ENCODE measurements around the gene ING5.
"Not testable (repeated sequence)": the region's sequence is repeated elsewhere in the genome, so short reads cannot be mapped to it uniquely, and the experiment has no call there.

Gene ING5

DNA sequence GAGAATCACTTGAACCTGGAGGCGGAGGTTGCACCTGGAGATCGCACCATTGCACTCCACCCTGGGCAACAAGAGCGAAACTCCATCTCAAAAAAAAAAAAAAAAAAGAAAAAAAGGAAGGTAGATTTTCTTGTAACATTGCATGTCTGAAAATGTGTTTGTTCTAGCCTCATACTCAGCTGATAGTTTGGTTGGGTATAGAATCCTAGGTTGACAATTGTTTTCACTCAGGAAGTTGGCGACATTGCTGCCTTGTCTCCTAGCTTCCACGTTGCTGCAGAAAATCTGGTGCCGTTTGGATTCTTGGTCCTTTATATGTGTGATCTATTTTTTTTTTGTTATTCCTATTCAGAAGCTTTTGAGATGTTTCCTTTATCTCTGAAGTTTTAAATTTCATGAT is 4.7 kb downstream of the ING5 start:
- DNase-seq (ENCODE audit: low spot score), result no peak

DNA sequence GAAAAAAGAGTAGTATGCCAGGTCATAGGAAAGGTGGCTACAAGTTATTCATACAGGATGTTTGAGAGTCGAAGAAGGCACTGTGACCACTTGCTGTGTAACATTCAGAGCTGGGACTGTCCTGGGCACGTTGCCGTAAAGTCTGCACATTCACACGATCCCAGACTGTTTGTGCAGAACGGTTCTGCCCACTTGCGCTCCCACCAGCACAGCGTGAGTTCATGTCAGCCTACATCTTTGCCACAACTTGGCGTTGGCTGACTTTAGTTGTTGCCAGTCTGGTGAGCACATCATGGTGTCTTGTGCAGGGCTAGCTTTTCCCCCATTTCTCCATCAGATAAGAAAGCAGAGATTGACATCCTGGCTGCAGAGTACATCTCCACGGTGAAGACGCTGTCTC is 7.0 kb downstream of the ING5 start:
- no peak for DNase-seq (ENCODE audit: low spot score)

DNA sequence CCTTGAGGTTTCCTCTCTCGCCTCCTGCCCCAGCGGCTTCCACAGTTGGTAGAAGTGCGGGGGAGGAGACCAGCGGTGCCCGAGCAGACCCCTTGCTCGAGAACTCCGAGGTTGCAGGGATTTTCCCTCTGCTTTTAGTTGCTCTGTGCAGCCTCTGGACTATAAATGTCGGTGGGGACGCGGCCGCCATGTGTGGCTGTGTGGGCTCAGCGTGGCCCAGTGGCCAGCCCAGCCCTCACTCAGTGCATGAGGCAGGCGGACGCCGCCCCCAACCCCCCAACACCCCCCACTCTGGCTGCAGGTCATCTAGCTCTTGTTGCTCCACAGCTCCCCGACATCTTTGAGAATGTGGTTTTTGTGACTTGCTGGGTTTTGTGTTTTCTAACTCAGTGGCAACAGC is 17.3 kb downstream of the ING5 start:
- no peak for DNase-seq (ENCODE audit: low spot score)

DNA sequence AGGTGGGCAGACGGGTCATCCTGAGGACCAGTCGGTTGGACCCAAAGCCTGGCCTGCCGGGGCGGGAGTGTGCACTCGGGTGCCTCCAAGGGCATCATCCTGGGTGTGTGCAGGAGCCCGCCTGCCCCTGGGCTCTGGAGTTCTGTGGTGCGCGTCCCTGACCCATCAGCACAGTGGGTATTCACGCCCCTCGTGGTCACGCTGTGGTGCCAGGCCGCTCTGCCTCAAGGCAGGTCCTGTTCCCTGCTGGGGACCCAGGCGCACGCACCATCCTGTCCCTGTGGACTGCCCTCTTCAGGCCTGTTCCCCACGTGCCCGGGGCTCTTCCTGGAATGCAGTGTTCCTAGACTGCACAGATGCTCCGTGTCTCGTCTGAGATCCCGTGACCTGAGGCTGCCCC is 18.3 kb downstream of the ING5 start:
- peak; percentile 6 for DNase-seq (ENCODE audit: low spot score)

DNA sequence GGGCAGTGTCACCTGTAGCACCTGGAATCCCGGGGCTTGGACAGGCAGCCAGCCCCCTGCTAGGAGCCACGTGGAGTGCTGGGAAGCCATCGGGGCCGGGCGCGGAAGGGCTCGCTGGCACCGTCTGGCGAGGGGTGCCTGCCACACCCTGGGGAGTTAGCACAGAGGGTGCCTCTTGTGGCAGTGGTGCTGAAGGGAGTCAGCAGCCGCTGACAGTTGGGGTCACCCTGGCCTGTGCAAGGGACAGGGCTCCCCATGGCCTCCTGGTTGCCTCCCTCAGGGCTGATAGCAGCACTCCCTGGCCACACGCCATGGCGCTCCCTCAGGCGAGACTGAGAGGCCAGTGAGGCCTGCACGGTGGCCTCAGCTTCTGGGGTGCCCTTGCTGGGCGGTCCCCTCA is 18.7 kb downstream of the ING5 start:
- peak; percentile 11 for DNase-seq (ENCODE audit: low spot score)

DNA sequence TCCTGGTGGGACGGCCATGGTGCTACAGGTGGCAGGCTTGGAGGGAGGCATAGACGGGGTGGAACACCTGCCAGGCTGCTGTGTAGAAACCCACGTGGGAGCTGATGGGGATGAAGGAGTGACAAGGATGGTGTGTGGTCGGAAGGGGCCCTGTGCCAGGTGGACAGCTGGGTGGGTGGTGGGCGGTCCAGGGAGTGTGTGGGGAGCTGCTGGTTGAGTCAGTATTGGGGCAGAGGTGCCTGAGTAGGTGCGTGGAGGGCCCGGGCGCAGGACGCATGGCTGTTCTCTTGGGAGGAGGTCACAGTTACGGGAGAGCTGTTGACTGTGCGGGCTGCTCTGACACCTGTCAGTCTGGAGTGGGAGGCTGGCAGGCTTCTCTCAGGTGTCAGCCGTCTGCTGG is 20.0 kb downstream of the ING5 start:
- peak; percentile 7 for DNase-seq (ENCODE audit: low spot score)

DNA sequence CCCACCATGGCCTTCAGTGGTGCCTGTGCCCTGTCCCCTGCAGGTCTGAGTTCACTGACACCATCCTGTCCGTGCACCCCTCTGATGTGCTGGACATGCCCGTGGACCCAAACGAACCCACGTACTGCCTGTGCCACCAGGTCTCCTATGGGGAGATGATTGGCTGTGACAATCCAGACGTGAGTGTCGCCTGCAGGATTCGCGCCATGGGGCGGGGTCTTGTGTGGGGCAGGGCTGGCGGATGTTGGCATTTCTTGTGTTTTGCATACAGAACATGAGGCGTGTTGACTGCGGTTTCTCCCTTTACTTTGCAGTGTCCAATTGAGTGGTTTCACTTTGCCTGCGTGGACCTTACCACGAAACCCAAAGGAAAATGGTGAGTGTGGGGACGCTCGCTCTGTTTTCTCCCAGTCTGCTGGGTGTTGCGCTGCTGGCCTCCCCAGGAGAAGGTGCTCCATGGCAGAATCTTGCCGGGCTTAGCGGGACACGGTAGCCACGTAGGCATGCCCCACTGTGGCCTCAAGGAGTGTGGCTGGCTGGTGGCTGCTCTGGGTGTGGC is 21.1 kb downstream of the ING5 start:
- peak; percentile 5 for DNase-seq (ENCODE audit: low spot score)

DNA sequence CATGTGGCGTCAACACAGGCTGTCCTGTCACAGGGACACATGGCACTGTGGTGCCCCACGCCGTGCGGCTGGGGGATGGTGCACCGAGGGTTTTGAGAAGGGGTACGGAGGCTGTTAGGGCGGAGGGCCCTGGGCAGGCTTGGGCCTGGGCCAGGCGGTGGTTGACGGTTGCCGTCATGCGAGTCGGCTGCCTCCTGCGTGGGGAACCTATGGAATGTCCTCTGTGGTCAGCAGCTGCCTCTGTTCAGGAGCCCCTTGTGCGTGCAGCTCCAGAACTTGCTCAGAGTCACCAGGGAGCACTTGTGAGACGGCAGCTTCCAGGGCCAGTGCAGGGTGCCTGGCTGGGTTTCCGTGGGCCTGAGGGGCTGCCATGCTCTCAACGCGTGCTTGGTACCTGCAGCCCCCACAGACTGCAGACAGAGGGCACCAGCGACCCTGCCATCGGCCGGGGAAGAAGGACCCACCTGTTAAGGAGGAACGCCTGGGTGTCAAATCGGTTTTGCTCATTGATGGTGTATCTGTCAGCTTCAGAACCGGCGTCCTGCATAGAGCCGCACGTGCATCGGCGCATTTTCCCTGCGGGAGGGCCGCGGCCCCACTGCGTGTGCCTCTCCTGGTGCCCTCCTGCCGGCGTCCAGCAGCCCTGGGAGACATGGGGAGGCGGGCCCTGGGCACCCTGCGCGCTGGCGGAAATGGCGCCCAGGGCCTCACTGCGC is 22.6 kb downstream of the ING5 start:
- peak; percentile 84 for DNase-seq (ENCODE audit: low spot score)

DNA sequence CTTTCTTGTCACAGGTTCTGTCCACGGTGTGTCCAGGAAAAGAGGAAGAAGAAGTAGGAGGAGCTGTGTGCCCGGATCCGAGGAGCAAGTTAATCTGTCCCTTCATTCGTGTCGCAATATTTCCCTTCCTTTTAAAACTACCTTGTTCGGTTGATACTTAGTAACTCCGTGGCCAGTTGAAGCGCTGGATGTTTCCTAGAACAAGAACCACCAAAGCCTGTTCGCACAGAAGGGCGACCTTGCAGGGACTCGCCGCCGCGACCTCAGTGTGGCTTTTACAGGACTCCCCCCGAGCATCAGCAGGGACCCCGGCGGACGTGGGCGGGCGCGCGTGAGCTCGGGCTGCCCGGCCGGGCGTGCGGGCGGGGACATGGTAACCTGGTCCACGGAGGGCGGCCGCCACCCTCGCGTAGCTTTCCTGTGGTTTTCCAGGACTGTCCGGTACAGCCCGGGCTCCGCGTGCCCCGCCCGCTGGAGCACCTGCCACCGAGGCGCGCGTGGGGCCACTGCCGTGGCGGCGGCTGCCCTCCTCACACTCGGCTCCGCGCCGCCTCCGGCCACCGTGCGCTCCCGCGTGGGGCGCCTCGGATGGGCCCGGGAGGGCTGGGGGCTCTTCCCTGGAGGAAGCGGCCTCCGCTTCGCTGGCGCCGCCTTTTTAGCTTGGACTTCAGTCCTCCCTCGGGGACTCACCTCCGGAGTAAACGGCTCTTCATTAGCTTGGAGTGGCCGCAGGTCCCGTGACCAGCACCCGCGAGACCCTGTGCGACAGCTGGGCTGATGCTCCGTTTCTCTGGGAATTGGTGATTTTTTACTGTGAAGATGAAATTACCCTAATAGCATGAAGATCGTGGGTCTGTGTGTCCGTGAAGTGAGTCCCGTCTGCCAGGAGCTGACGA is 23.4 kb downstream of the ING5 start:
- peak; percentile 23 for DNase-seq (ENCODE audit: low spot score)

DNA sequence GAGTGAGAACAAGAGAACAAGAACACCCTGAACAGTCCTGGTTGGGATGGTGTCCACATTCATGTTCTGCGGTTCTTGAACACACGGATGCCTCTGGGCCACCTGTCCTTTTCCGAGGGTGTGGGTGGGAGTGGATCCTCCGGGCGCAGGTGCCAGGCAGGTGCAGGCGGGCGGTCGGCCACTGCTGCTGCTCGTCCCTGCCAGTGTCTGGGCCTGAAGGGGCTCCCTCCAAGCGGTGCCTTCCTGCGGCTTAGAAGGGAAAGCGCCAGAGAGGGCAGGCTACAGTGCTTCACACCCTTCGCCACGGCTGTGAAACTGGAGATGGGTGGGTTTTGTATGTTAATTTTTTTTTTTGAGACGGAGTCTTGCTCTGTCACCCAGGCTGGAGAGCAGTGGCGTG is 24.6 kb downstream of the ING5 start:
- peak; percentile 6 for DNase-seq (ENCODE audit: low spot score)

DNA sequence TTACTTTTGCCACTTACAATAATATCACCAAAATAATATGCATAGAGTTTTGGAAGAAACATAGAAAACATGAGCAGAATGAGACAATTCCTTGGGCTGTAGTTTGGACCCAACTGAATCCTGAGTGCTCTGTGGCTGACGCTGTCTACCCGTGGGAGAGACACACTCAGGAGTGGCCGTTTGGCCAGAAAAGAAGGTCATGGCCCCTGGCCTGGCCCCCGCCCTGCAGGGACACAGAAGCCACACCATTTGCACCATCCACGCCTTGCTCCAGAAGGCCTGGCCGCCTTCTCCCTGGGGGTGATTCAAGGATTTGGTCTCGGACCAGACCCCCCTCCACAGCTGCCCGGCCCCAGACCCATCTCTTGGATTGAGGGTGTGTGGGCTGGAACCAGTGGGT is 26.2 kb downstream of the ING5 start:
- no peak for DNase-seq (ENCODE audit: low spot score)

DNA sequence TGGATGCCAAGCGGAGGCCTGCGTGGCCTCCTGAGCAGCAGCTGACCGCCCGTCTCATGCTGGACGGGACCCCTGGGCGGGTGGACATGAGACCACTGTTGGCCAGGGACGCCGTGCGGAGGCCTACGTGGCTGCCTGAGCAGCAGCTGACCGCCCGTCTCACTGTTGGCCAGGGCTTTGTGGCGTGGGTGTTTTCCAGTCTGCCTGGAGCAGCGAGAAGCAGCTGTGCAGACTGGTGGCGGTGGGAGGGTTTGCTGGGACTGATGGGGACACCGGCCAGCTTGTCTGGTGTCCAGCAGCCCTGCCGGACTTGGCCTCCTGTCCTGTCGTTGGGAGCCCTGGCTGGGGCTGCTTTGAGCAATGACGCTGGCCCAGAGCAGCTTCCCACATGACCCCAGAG is 26.8 kb downstream of the ING5 start:
- DNase-seq (ENCODE audit: low spot score), result no peak

DNA sequence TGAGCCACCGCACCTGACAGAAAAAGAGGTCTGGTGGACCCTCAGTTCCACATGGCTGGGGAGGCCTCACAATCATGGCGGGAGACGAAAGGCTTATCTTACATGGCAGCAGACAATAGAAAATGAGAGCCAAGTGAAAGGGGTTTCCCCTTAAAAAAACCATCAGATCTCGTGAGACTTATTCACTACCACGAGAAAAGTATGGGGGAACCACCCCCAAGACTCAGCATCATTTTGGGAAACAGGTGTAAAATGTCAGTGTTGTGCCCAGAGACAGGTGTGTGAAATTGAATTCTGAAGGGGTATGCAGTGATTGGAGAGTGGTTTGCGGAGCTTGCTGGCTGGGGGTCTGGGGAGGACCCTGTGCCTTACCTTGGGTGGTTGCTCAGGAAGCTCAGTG is 28.0 kb downstream of the ING5 start:
- no peak for DNase-seq (ENCODE audit: low spot score)

DNA sequence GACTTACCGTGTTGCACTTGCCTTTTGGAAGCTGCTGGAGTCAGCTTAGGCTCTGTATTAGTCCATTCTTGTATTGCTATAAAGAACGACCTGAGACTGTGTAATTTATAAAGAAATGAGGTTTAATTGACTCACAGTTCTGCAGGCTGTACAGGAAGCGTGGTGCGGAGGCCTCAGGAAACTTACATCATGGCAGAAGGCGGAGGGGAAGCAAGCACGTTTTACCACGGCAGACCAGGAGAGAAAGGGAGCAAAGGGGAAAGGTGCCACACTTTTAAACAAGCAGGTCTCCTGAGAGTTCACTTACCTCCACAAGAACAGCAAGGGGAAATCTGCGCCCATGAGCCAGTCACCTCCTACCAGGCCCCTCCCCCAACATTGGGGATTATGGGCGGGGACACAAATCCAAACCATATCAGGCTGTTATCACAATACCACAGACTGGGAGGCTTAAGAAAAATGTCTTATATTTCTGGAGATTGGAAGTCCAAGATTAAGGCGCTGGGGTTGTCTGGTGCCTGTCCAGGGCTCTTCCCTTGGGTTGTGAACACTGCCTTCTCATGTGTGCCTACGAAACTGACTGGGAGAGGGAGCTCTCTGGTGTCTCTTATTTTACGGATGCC is 28.9 kb downstream of the ING5 start:
- DNase-seq (ENCODE audit: low spot score), result no peak

DNA sequence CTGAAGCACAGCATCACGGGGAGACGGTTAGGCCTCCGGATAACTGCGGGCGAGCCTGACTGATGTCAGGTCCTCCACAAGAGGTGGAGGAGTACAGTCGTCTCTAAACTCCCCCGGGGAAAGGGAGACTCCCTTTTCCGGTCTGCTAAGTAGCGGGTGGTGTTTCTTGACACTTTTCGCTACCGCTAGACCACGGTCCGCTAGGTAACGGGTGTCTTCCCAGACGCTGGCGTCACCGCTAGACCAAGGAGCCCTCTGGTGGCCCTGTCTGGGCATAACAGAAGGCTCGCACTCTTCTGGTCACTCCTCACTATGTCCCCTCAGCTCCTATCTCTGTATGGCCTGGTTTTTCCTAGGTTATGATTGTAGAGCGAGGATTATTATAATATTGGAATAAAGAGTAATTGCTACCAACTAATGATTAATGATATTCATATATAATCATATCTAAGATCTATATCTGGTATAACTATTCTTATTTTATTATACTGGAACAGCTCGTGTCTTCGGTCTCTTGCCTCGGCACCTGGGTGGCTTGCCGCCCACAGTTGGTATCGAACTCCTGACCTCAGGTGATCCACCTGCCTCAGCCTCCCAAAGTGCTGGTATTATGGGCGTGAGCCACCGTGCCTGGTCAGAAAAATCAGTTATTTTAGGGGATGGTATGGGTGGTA is 30.8 kb downstream of the ING5 start:
- not testable (repeated sequence) for DNase-seq (ENCODE audit: low spot score)

DNA sequence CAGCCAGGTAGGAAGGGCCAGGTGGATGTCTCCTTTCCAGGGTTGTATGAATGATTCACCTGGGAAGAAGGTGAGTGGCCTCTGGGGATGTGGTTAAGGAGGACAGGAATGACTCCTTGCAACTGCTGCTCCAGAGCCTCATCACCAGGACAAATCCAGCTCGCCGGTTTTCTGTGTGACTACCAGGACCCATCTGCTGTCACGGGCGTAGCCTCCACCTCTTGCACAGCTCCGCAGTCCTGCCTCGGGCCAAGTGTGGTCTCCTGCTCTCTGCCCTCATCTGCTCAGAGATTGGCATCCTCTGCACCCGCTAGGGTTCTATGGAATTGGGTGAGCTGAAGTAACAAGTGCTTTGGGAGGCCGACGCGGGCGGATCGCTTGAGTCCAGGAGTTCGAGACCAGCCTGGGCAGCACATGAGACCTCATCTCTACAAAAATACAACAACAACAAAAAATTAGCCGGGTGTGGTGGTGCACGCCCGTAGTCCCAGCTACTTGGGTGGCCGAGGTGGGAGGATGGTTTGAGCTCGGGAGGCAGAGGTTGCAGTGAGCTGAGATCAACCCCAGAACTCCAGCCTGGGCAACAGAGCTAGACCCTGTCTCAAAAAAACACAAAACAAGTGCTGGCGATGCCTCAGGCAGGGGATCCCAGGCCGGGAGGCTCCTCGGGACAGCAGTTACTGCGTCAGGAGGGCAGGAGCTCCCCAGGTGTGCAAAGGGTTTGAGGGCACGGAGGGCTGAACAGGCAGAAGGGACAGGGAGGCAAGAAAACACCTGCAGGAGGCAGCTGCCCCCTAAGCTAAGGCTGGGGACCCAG is 31.8 kb downstream of the ING5 start:
- no peak for DNase-seq (ENCODE audit: low spot score)

DNA sequence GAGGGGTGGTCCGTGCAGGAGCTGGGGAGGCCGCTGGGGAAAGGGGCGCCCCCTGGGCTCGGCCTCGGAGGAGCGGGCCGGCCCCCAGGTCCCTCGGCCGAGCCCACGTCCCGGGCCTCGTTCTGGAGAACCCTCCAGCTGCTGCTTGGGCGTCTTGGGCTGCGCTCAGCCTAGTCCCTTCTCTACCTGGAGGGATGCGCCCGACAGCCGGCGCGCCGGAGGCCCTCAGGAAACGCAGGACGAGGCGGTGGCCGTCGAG is 32.3 kb downstream of the ING5 start:
- DNase-seq (ENCODE audit: low spot score), result no peak

DNA sequence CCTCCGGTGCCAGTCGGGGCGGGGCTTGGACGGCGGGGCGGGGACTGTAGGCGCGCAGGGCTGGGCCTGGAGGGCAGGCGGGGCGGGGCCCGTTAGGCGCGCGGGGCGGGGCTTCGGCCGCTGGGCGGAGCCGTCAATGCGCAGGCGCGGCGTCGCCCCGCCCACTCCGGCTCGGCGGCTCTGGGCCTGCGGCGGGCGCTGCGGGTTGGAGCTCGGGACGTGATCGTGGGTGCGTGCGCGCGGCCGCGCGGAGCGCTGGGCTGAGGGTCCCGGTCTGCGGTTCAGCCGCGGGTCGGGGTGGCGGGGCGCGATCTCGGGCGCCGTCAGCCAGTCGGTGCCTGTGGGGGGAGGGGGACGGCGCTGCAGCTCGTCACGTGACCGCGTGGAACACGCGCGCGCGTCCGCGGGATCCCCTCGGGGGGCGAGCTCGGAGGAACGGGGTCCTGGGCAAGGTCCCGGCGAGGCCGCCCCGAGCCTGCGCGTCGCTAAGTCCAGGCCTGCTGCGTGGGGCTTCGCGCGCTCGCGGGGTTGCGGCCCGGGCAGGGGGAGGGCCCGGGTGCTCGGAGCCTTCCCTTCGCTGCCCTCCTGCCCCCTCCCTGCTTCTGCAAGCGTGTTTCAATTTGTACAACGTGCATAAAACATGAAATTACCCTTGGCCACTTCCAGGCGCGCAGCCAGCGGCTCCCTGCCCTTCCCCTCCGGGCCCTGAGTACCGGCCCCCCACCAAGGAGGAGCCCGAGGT is 32.8 kb downstream of the ING5 start, which contains the start of gene D2HGDH:
D2HGDH (plus strand) TSS at position 164 of the 742 bp plus-strand sequence. CDS start 595 bp downstream, outside the sequence.
- DNase-seq (ENCODE audit: low spot score), result peak; percentile 98

DNA sequence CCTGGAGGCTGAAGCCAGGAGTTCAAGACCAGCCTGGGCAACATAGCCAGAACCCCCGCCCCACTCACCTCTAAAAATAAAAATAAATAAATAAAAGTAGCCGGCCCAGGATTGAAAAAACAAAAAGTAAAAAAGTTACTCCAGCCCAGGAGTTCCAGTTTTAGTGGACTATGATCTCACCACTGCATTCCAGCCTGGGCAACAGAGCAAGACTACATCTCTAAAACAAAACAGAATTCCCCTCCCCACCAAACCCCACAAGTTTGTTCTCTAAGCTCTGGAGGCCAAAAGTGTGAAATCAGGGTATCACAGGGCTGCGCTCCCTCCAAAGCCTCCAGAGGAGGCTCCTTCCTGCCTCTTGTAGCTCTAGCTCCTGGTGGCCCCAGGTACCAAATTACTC is 34.3 kb downstream of the ING5 start:
- DNase-seq (ENCODE audit: low spot score), result no peak

DNA sequence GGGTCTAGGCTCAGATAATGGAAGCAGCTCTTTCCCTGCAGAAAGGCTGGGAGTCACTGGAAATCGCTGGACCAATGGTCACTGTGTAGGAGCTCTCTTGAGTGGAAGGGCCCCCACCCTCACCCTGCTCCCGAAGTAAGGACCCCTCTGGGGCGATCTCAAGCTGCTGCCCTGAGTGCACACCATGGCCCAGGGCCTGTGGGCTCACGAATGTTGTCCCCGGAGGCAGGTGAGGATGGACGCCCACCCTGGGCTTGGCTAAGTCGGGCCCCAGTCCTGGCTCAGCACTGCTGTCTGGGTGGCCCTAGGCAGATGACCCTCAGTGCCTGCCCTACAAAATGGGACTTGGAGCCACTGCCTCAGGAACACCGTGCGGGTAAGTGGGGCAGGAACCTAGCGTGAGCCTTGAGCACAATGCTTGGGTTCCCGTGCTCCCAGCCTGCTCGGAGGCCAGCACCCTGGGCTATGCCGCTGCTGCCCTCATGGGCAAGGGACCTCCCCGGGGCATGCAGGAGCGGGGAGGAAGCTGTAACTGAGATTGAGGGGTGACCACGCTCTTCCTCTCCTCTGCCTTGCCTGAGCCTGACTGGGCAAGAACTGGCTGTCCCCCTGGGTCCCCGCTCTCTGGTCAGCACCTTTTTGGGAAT is 36.3 kb downstream of the ING5 start:
- DNase-seq (ENCODE audit: low spot score), result no peak

All from iPS-NIHi11 (cell line).